HEK293T (cell line): Measurements from ENCODE around the gene TYK2.

Experiments used
- CTCF ChIA-PET: fragments of 350-600 bp; formaldehyde crosslinking; extraction: SDS; loops from one replicate; lab custom pipeline; 2021; ENCODE audit warnings: antibody characterized with exemption, inconsistent platforms; lab: Yijun Ruan, JAX
- POLR2A ChIA-PET: fragments of 350-600 bp; formaldehyde crosslinking; extraction: SDS; loops from one replicate; lab custom pipeline; 2020; ENCODE audit warnings: antibody characterized with exemption, inconsistent platforms; lab: Yijun Ruan, JAX
- DNase-seq: peaks from one replicate; pipeline ENCODE4 v3.0.0; 2012; ENCODE audit warnings: mixed read lengths; ENCODE audit errors: extremely low spot score
- ARNT ChIP-seq: fragments of 450-650 bp; IDR thresholded peaks from 2 replicates; pipeline ENCODE4 v1.6.1; 2017; ENCODE audit warnings: mild to moderate bottlenecking
- BHLHE40 ChIP-seq: fragments of 450-650 bp; IDR thresholded peaks from 2 replicates; pipeline ENCODE4 v1.6.1; 2016; ENCODE audit warnings: mild to moderate bottlenecking, moderate library complexity, borderline replicate concordance
- CTBP1 ChIP-seq: fragments of 450-650 bp; IDR thresholded peaks from 2 replicates; pipeline ENCODE4 v1.6.1; 2016; ENCODE audit warnings: borderline replicate concordance
- ELF4 ChIP-seq: fragments of 450-650 bp; IDR thresholded peaks from 2 replicates; pipeline ENCODE4 v1.6.1; 2017; ENCODE audit warnings: antibody characterized with exemption
- FOXA1 ChIP-seq: fragments of 450-650 bp; IDR thresholded peaks from 2 replicates; pipeline ENCODE4 v1.6.1; 2016; ENCODE audit warnings: mild to moderate bottlenecking
- FOXK2 ChIP-seq: fragments of 450-650 bp; IDR thresholded peaks from 2 replicates; pipeline ENCODE4 v1.6.1; 2016; ENCODE audit warnings: mild to moderate bottlenecking
- FOXM1 ChIP-seq: fragments of 450-650 bp; IDR thresholded peaks from 2 replicates; pipeline ENCODE4 v1.6.1; 2017; ENCODE audit warnings: mild to moderate bottlenecking, borderline replicate concordance
- HDGF ChIP-seq: fragments of 450-650 bp; IDR thresholded peaks from 2 replicates; pipeline ENCODE4 v1.6.1; 2017; ENCODE audit warnings: antibody characterized with exemption, borderline replicate concordance
- L3MBTL2 ChIP-seq: fragments of 450-650 bp; conservative IDR thresholded peaks from 2 replicates; pipeline ENCODE4 v1.6.1; 2016; ENCODE audit warnings: mild to moderate bottlenecking
- LEF1 ChIP-seq: fragments of 450-650 bp; IDR thresholded peaks from 2 replicates; pipeline ENCODE4 v1.6.1; 2017; ENCODE audit warnings: mild to moderate bottlenecking, borderline replicate concordance
- NFRKB ChIP-seq: fragments of 450-650 bp; IDR thresholded peaks from 2 replicates; pipeline ENCODE4 v1.6.1; 2016; ENCODE audit warnings: mild to moderate bottlenecking, moderate library complexity
- SP1 ChIP-seq: fragments of 450-650 bp; IDR thresholded peaks from 2 replicates; pipeline ENCODE4 v1.6.1; 2017
- SUZ12 ChIP-seq: fragments of 450-650 bp; IDR thresholded peaks from 2 replicates; pipeline ENCODE4 v1.6.1; 2016; ENCODE audit warnings: mild to moderate bottlenecking
- TARDBP ChIP-seq: fragments of 450-650 bp; IDR thresholded peaks from 2 replicates; pipeline ENCODE4 v1.6.1; 2016
- ZNF384 ChIP-seq: fragments of 450-650 bp; IDR thresholded peaks from 2 replicates; pipeline ENCODE4 v1.6.1; 2016
- TF ChIP-seq, protein P1 (sequence below): fragments of 450-650 bp; IDR thresholded peaks from 2 replicates; pipeline ENCODE4 v1.6.1; 2016

The TYK2 gene

DNA sequence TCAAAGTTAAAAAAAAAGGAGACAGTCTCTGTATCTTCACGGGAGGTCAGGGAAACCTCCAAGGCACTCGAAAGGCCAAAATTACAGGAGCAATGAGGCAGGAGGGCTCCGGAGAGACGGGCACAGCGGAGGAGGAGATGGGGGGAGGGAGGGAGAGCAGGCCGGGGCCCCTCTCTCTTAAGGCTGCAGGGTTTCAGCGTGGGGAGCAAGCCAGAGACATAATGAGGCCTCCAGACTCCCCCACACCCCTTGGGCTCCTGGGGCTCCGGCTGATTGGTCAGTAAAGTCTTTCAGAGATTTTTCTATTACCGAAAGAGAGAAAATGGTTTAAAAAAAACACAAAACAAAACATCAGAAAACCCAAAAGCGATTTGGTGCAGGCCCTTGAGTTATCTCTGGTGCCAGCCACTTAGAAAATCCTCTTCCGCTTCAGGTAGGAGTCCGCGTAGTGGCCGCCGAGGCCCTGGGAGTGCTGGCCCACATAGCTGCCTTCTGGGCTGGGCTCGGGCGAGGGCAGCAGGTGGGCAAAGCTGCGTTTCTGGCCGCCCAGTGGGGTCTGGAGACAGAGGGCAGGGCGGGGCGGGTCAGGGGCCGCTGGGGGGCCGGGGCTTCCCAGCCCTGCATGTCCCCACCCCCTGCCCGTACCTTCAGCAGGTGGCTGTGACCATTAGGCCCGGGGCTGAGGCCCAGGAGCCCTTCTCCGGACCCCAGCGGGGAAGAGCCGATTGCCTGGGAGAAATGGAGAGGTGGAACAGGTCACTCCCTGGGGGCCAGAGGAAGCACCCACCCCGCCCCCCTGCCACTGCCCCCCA is 63.1 kb downstream of the TYK2 start:
- TF ChIP-seq SP1 = no peak
- POLR2A ChIA-PET = interaction anchor here (0.9 to 2.2 kb wide), 4 partner anchors 16 to 63 kb away, joined by 3 to 7 read pairs (median 6); partner anchors contain the start of genes ICAM5, RAVER1 and TYK2
- no peak for DNase-seq
- CTCF ChIA-PET = interaction anchor here (1.1 kb wide), 1 partner anchor 71 kb away, joined by 3 read pairs; no protein-coding TSS in a partner anchor

DNA sequence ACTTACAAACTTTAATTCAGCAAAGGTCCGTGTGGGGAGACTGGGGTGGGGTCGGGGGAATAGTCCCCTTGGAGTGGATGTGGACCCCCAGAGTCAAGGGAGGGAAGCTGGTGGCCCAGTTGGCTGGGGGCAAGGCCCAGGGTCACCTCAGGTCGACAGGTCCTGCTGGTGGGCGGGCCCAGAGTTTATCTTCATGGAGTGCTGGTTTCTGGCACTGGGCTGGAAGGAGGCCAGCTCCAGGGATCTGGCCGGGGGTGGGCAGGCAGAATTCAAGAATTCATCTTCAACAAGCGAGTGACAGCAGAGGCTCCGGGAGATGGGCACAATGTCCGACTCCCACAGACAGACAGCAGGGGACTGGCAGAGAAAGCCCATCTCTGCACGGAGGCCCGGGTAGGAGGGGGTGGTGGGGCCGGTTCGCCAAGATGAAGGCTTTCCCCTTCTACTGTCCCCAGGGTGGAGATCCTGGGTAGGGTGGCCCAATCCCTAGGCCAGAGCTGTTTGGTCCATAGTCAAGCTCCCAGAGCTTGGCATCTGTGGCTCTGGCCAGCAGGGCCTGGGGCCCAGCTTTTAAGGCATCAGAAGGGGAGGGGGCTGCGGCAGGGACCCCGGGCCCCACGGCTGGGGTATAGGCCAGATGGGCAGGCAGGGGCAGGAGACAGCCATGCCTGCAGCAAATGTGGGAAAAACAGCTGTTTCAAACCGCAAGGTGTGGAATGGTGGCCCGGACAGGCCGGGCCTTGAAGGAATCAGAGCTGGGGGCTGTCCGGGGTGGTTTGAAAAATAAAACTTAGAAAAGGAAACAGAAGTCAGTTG is 63.9 kb downstream of the TYK2 start:
- ChIA-PET CTCF (interaction anchor here (1.1 kb wide), 1 partner anchor 72 kb away, joined by 3 read pairs; no protein-coding TSS in a partner anchor), POLR2A (interaction anchor here (0.7 to 2.2 kb wide), 4 partner anchors 17 to 64 kb away, joined by 3 to 7 read pairs (median 4); partner anchors contain the start of genes ICAM5, RAVER1 and TYK2)
- peak; percentile 22 for DNase-seq
- TF ChIP-seq LEF1 = no peak
- TF ChIP-seq FOXM1 = no peak
- TF ChIP-seq SP1 = no peak
- no peak for TF ChIP-seq FOXK2
- no peak for TF ChIP-seq HDGF
- no peak for TF ChIP-seq TARDBP
- no peak for TF ChIP-seq FOXA1
- no peak for TF ChIP-seq BHLHE40
- TF ChIP-seq ELF4 = no peak
- no peak for TF ChIP-seq SUZ12
- no peak for TF ChIP-seq ARNT
- TF ChIP-seq L3MBTL2 = no peak
- TF ChIP-seq NFRKB = no peak

DNA sequence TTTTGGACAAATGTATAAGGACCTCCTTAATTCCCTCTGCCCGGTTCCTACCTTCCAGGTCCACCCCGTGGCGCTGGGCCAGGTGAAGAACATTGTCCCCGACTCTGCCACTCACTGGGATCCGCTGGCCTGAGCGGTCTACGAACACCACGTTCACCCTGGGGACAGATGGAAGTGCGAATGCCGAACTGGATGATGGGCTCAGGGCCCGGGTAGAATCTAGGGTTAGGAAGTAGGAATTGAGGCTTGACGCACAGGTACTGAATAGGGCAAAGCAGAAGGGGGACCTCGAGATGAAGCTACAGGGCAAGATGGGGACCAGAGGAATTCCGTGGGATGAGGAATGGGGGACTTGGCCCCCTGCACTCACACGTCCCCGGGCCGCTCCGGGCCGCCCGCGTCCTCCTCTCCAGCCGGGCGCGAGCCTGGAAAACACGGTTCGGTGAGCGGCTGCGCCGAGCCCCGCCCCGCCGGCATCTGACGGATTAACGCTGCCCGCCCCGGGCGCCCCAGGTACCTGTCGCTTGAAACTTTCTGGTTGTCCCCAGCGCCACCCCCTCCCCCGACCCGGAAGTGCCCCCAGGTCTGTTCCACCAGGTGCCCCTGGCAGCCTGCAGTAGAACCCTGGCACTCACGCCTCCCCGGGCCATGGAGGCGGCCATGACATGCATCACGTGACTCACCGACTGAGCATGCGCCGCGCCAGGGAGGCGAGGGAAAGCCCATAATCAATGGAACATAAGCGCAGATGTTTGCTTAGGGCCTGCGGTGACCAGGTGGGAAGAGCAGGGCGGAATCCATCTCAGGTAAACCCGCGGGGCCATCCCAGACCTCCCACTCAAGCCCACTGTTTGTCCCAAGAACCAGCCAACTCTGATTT is 64.8 kb downstream of the TYK2 start, which contains the start of gene FDX2:
FDX2 (minus strand) TSS at position 681 of the 880 bp plus-strand sequence; CDS start at position 662, 19 bp downstream.
- ChIA-PET POLR2A (interaction anchor here (0.7 to 2.2 kb wide), 7 partner anchors 10 to 44 kb away, joined by 3 to 10 read pairs (median 5); partner anchors contain the start of genes ICAM5 and RAVER1), CTCF (interaction anchor here (0.6 kb wide), 1 partner anchor 65 kb away, joined by 5 read pairs; the partner anchor contains the start of gene TYK2)
- DNase-seq = peak; percentile 91
- TF ChIP-seq NFRKB = no peak
- no peak for TF ChIP-seq FOXK2
- 0 out of 2 replicates have a peak, but pooled peaks have one; percentile 49 for TF ChIP-seq ELF4
- TF ChIP-seq, protein P1, sequence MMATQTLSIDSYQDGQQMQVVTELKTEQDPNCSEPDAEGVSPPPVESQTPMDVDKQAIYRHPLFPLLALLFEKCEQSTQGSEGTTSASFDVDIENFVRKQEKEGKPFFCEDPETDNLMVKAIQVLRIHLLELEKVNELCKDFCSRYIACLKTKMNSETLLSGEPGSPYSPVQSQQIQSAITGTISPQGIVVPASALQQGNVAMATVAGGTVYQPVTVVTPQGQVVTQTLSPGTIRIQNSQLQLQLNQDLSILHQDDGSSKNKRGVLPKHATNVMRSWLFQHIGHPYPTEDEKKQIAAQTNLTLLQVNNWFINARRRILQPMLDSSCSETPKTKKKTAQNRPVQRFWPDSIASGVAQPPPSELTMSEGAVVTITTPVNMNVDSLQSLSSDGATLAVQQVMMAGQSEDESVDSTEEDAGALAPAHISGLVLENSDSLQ = no peak
- no peak for TF ChIP-seq FOXM1
- no peak for TF ChIP-seq BHLHE40
- TF ChIP-seq FOXA1 = no peak
- no peak for TF ChIP-seq HDGF
- TF ChIP-seq L3MBTL2 = peak; percentile 63

DNA sequence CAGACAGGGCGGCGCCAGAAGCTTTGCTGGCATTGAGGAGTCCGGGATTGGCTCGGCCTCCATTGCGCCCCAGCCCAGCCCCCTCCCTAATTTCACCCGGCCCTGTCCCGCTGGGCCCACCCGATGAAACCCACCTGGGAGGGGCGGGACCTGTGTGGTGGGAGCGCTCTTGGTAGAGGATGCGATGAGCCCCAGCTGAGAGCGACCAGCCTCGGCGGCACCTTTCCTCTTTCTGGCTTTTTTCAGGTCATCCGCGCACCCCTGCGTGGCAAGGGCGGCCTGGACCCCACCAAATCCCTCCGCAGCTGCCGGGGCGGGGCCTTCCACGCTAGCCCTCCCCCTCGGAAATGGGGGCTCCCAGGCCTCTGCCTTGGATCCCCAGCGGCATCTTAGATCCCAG is 70.9 kb downstream of the TYK2 start, which contains the start of gene ZGLP1:
ZGLP1 (minus strand) TSS at position 393 of the 400 bp plus-strand sequence.
- TF ChIP-seq ZNF384 (no peak), TARDBP (no peak), ELF4 (no peak), FOXM1 (no peak), SP1 (no peak), SUZ12 (no peak), FOXK2 (no peak), LEF1 (no peak), NFRKB (no peak), CTBP1 (no peak), ARNT (no peak), L3MBTL2 (no peak), FOXA1 (no peak), BHLHE40 (no peak), HDGF (no peak)
- TF ChIP-seq, protein P1 = no peak
- ChIA-PET CTCF (interaction anchor here (0.6 kb wide), 1 partner anchor 36 kb away, joined by 5 read pairs; no protein-coding TSS in a partner anchor), POLR2A (no interaction called here)
- no peak for DNase-seq

DNA sequence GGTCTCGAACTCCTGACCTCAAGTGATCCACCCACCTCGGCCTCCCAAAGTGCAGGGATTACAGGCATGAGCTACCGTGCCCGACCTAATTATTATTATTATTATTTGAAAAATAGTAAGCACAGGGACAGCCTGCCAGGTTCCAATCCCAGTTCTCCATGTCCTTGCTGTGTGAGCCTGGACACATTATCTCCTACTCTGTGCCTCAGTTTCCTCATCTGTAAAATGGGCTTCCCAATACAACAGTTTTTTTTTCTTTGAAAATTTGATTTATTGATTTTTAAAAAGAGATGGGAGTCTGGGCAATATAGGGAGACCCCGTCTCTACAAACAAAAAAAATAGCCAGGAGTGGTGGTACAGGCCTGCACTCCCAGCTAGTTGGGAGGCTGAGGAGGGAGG is 74.0 kb downstream of the TYK2 start:
- TF ChIP-seq FOXK2 (no peak), SUZ12 (no peak), L3MBTL2 (no peak), CTBP1 (no peak), NFRKB (no peak), SP1 (no peak), FOXM1 (no peak), LEF1 (no peak), ARNT (no peak), TARDBP (no peak), HDGF (no peak), BHLHE40 (no peak), ZNF384 (no peak), FOXA1 (no peak), ELF4 (no peak)
- ChIA-PET CTCF (no interaction called here), POLR2A (interaction anchor here (1.4 to 1.6 kb wide), 3 partner anchors 8 to 27 kb away, joined by 4 to 7 read pairs (median 5); partner anchors contain the start of gene RAVER1)
- DNase-seq = no peak
